Osteocyte (in vitro differentiated cells): ENCODE measurements around the gene FHOD3. TPM values are rescaled to one million over a fixed set of nuclear protein-coding genes. Genes with fewer than 3 reads are reported as not detected.

ENCODE experiments used
- DNase-seq: peaks from one replicate; pipeline ENCODE4 v3.0.0; 2021; ENCODE audit warnings: mixed read lengths; ENCODE audit not compliant: unreplicated experiment; ENCODE audit errors: extremely low spot score
- H3K27ac Mint-ChIP-seq: one replicate; pipeline ENCODE4 v1.8.0; 2021; ENCODE audit warnings: mild to moderate bottlenecking, mixed read lengths; ENCODE audit not compliant: unreplicated experiment
- H3K27me3 Mint-ChIP-seq: one replicate; pipeline ENCODE4 v1.8.0; 2021; ENCODE audit warnings: mixed read lengths; ENCODE audit not compliant: unreplicated experiment
- H3K36me3 Mint-ChIP-seq: one replicate; pipeline ENCODE4 v1.8.0; 2021; ENCODE audit warnings: mixed read lengths; ENCODE audit not compliant: unreplicated experiment
- H3K4me1 Mint-ChIP-seq: one replicate; pipeline ENCODE4 v1.8.0; 2021; ENCODE audit warnings: mixed read lengths; ENCODE audit not compliant: unreplicated experiment
- H3K4me3 Mint-ChIP-seq: one replicate; pipeline ENCODE4 v1.8.0; 2021; ENCODE audit warnings: mild to moderate bottlenecking, moderate library complexity, mixed read lengths; ENCODE audit not compliant: unreplicated experiment
- H3K9me3 Mint-ChIP-seq: one replicate; pipeline ENCODE4 v1.8.0; 2021; ENCODE audit warnings: mixed read lengths; ENCODE audit not compliant: unreplicated experiment
- CTCF ChIP-seq: fragments of 200-600 bp; sonication (generic); IDR thresholded peaks from 2 replicates; pipeline ENCODE4 v1.5.0; 2021; ENCODE audit warnings: antibody characterized with exemption, mild to moderate bottlenecking, moderate library complexity
- total RNA-seq: library from RNA; stranded (reverse); gene quantifications from 2 replicates; pipeline ENCODE4 v1.2.1, GENCODE V29; 2021

The FHOD3 gene
- total RNA-seq, 1 donor from 2014 or later, result 1.2 TPM

- Mint-ChIP-seq H3K36me3 (no peaks in the 10 kb centered on the region), H3K27me3 (no peaks in the 10 kb centered on the region), H3K9me3 (no peaks in the 10 kb centered on the region), H3K27ac (no peak overlapping the region), H3K4me1 (no peaks in the 10 kb centered on the region), H3K4me3 (no peak overlapping the region)
- no peak for DNase-seq
- TF ChIP-seq CTCF, result no peak
Observed at GRCh38 chr18:36629138-36629530, 331.6 kb downstream of the FHOD3 start.

DNA sequence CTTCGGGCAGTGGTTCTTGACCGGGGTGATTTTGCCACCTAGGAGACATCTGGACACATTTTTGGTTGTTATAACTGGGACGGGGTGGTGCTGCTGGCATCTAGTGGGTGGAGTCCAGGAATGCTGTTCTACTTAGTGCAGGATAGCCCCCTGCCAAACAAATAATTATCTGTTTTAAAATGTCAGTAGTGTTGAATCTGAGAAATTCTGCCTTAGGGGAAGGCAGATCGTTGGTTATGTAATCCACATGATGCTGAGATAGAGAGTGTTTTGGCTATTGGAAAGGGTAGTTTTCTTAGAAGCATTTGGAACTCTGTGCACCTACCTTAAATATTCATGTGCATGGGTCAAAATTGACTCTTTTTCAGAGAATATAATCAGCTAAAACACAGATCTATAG lies 332.3 kb downstream of the FHOD3 start:
- no peak for DNase-seq
- H3K4me3 Mint-ChIP-seq, result no peak overlapping the region
- H3K27ac Mint-ChIP-seq, result no peak overlapping the region
- H3K27me3 Mint-ChIP-seq, result no peaks in the 10 kb centered on the region
- no peak for TF ChIP-seq CTCF
- no peaks in the 10 kb centered on the region for H3K36me3 Mint-ChIP-seq
- H3K4me1 Mint-ChIP-seq, result no peaks in the 10 kb centered on the region
- H3K9me3 Mint-ChIP-seq, result no peaks in the 10 kb centered on the region

DNA sequence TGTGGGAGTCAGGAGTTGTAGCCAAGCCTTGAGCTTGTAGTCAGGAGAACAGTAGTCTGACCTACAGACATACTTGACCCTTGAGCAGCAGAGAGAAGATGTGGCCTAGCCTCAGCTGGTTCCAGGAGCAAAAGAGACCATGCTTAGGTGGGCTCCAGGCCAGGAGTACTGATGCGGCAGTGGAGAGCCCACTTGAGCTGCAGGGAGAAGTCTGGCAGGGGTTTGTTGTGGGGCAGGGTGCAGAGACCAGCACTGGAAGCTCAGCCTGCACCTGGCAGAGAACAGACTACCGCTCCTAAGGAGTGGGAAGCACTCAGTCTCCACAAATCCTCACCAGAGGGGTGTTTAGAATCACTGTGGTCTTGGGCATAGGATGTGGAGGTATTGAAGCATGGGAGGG lies 333.4 kb downstream of the FHOD3 start:
- no peaks in the 10 kb centered on the region for H3K36me3 Mint-ChIP-seq
- no peak for TF ChIP-seq CTCF
- no peaks in the 10 kb centered on the region for H3K4me1 Mint-ChIP-seq

DNA sequence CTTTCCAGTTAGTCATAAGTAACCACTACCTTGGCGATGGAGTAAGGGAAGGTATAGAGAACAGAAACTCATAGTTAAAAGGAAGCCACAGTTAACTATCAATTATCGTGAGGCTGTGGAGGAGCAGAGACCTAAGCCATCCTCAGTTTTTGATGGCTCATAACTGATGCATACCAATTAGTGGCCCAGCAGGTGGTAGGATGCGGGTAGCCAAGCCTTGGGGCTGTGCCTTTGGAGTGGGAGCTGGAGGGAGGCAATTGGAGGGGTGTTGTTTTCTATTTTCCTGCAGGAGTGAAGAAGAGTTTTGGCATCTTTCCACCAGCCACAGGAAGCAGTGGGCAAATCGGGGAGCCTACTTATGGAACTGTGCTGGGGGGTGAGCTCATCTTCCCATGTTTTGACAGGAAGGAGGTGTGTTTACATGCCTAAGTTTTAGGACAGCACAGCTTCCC lies 336.5 kb downstream of the FHOD3 start:
- no peak overlapping the region for H3K27ac Mint-ChIP-seq
- no peak for DNase-seq
- no peaks in the 10 kb centered on the region for H3K4me1 Mint-ChIP-seq
- no peaks in the 10 kb centered on the region for H3K36me3 Mint-ChIP-seq
- H3K27me3 Mint-ChIP-seq, result no peaks in the 10 kb centered on the region
- no peak overlapping the region for H3K4me3 Mint-ChIP-seq
- TF ChIP-seq CTCF, result no peak
- no peaks in the 10 kb centered on the region for H3K9me3 Mint-ChIP-seq

More for the DNA sequence above, 333.4 kb downstream of the FHOD3 start:
- Mint-ChIP-seq H3K9me3 (no peaks in the 10 kb centered on the region), H3K27ac (no peak overlapping the region), H3K4me3 (no peak overlapping the region), H3K27me3 (no peaks in the 10 kb centered on the region)
- DNase-seq, result no peak

GRCh38 chr18:36634573-36635216 lies 337.2 kb downstream of the FHOD3 start:
- no peaks in the 10 kb centered on the region for H3K9me3 Mint-ChIP-seq
- H3K27me3 Mint-ChIP-seq, result no peaks in the 10 kb centered on the region
- no peak overlapping the region for H3K27ac Mint-ChIP-seq
- no peaks in the 10 kb centered on the region for H3K4me1 Mint-ChIP-seq
- DNase-seq, result no peak
- no peaks in the 10 kb centered on the region for H3K36me3 Mint-ChIP-seq
- no peak for TF ChIP-seq CTCF
- H3K4me3 Mint-ChIP-seq, result no peak overlapping the region
